IMR-90 (cell line): ENCODE results near the gene ZBTB38. TPM values are rescaled to one million over a fixed set of nuclear protein-coding genes. Genes with fewer than 3 reads are reported as not detected.

Experiments used
- ATAC-seq: fragments of 200-7000 bp; cut with Tn5 transposase; 2 replicates; pipeline ENCODE4 v1.9.1; 2020; ENCODE audit warnings: low read depth, mild to moderate bottlenecking, moderate library complexity
- BruUV-seq: library from RNA; stranded (reverse); fragments of 400-500 nt; replicated peaks from 2 replicates; lab custom pipeline; 2021; lab: Mats Ljungman, UMichigan
- CTCF ChIA-PET: fragments of 300-600 bp; formaldehyde crosslinking; extraction: SDS; loops from one replicate; lab custom pipeline; 2021; ENCODE audit warnings: antibody characterized with exemption; lab: Yijun Ruan, JAX
- POLR2A ChIA-PET: fragments of 300-600 bp; sonication (Branson Sonifier 250); formaldehyde crosslinking; loops from one replicate; lab custom pipeline; 2022; ENCODE audit warnings: antibody characterized with exemption; ENCODE audit not compliant: unreplicated experiment; lab: Charles Lee
- DNase-seq: peaks from one replicate; pipeline ENCODE4 v3.0.0; 2013
- H2AFZ ChIP-seq: replicated peaks from 2 replicates; pipeline ENCODE3; 2013; ENCODE audit warnings: low read length, mild to moderate bottlenecking; ENCODE audit not compliant: poor library complexity
- H2AK5ac ChIP-seq: 2 replicates; pipeline ENCODE4 v1.6.1; 2013; ENCODE audit warnings: low read depth, low read length, inconsistent platforms
- H2AK9ac ChIP-seq: replicated peaks from 2 replicates; pipeline ENCODE3; 2013; ENCODE audit warnings: mild to moderate bottlenecking, low read depth, low read length, moderate library complexity; ENCODE audit not compliant: poor library complexity
- H2BK120ac ChIP-seq: 2 replicates; pipeline ENCODE4 v1.6.1; 2013; ENCODE audit warnings: low read depth, low read length, inconsistent platforms
- H2BK15ac ChIP-seq: 3 replicates; pipeline ENCODE4 v1.6.1; 2013; ENCODE audit warnings: low read depth, low read length, inconsistent platforms
- H2BK20ac ChIP-seq: 2 replicates; pipeline ENCODE4 v1.6.1; 2013; ENCODE audit warnings: low read depth, mild to moderate bottlenecking, inconsistent platforms, low read length, moderate library complexity
- H2BK5ac ChIP-seq: 2 replicates; pipeline ENCODE4 v1.6.1; 2013; ENCODE audit warnings: mild to moderate bottlenecking, low read depth, low read length, inconsistent platforms; ENCODE audit not compliant: poor library complexity, severe bottlenecking
- H3K14ac ChIP-seq: replicated peaks from 2 replicates; pipeline ENCODE4 v1.6.1; 2013; ENCODE audit warnings: low read depth, low read length, inconsistent platforms
- H3K18ac ChIP-seq: 2 replicates; pipeline ENCODE4 v1.6.1; 2013; ENCODE audit warnings: low read depth, low read length, control low read depth
- H3K23ac ChIP-seq: 2 replicates; pipeline ENCODE4 v1.6.1; 2013; ENCODE audit warnings: low read depth, low read length, inconsistent platforms
- H3K27ac ChIP-seq: 2 replicates; pipeline ENCODE4 v1.5.1; 2013; ENCODE audit warnings: mild to moderate bottlenecking, control low read depth, low read length; ENCODE audit not compliant: insufficient read depth
- H3K27me3 ChIP-seq: 2 replicates; pipeline ENCODE4 v1.6.1; 2013; ENCODE audit warnings: low read length; ENCODE audit not compliant: control insufficient read depth, insufficient read depth
- H3K36me3 ChIP-seq: 2 replicates; pipeline ENCODE4 v1.6.1; 2013; ENCODE audit warnings: low read length, mixed read lengths; ENCODE audit not compliant: control insufficient read depth, insufficient read depth
- H3K4ac ChIP-seq: 2 replicates; pipeline ENCODE4 v1.6.1; 2013; ENCODE audit warnings: low read depth, low read length, inconsistent platforms
- H3K4me1 ChIP-seq: 2 replicates; pipeline ENCODE4 v1.6.1; 2013; ENCODE audit warnings: low read length, mixed read lengths; ENCODE audit not compliant: control insufficient read depth, insufficient read depth
- H3K4me2 ChIP-seq: 2 replicates; pipeline ENCODE4 v1.6.1; 2013; ENCODE audit warnings: low read depth, mild to moderate bottlenecking, control low read depth, low read length, moderate library complexity
- H3K4me3 ChIP-seq: 2 replicates; pipeline ENCODE4 v1.5.1; 2013; ENCODE audit warnings: low read depth, mild to moderate bottlenecking, control low read depth, low read length, moderate library complexity; ENCODE audit not compliant: insufficient read depth
- H3K56ac ChIP-seq: 2 replicates; pipeline ENCODE4 v1.6.1; 2013; ENCODE audit warnings: low read length, inconsistent platforms; ENCODE audit not compliant: insufficient read depth; ENCODE audit errors: extremely low read depth
- H3K79me1 ChIP-seq, 2 experiments: 2 replicates each; pipeline ENCODE4 v1.6.1; 2013; ENCODE audit warnings: low read length in 2 of 2, inconsistent platforms in 1 of 2, low read depth in 1 of 2
- H3K9ac ChIP-seq: 2 replicates; pipeline ENCODE4 v1.6.1; 2013; ENCODE audit warnings: low read depth, low read length, control low read depth
- H3K9me1 ChIP-seq: 2 replicates; pipeline ENCODE4 v1.6.1; 2013; ENCODE audit warnings: low read length, inconsistent platforms; ENCODE audit not compliant: insufficient read depth
- H3K9me3 ChIP-seq: 2 replicates; pipeline ENCODE4 v1.6.1; 2013; ENCODE audit warnings: low read length; ENCODE audit not compliant: control insufficient read depth, insufficient read depth
- H4K20me1 ChIP-seq: 2 replicates; pipeline ENCODE4 v1.6.1; 2013; ENCODE audit warnings: low read length, inconsistent platforms; ENCODE audit not compliant: insufficient read depth
- H4K5ac ChIP-seq: 2 replicates; pipeline ENCODE4 v1.6.1; 2013; ENCODE audit warnings: mild to moderate bottlenecking, low read depth, low read length, control low read depth
- H4K8ac ChIP-seq, 2 experiments: 2 replicates each; pipeline ENCODE4 v1.6.1; 2013; ENCODE audit warnings: low read depth in 2 of 2, low read length in 2 of 2, control low read depth in 1 of 2, inconsistent platforms in 1 of 2
- H4K91ac ChIP-seq: 2 replicates; pipeline ENCODE4 v1.6.1; 2013; ENCODE audit warnings: low read depth, low read length, inconsistent platforms; ENCODE audit not compliant: insufficient read depth
- BHLHE40 ChIP-seq: fragments of 150-350 bp; IDR thresholded peaks from 2 replicates; pipeline ENCODE4 v1.6.1; 2016; ENCODE audit warnings: mild to moderate bottlenecking, low read depth, low read length
- CEBPB ChIP-seq: IDR thresholded peaks from 2 replicates; pipeline ENCODE4 v1.6.1; 2012; ENCODE audit warnings: low read depth, low read length, improper control_type of control experiment
- CHD1 ChIP-seq: IDR thresholded peaks from 2 replicates; pipeline ENCODE4 v1.6.1; 2012; ENCODE audit warnings: low read depth, low read length, improper control_type of control experiment
- CTCF ChIP-seq: conservative IDR thresholded peaks from 2 replicates; pipeline ENCODE4 v1.5.1; 2012; ENCODE audit warnings: mild to moderate bottlenecking, low read depth, low read length, improper control_type of control experiment
- ELK1 ChIP-seq: fragments of 150-350 bp; IDR thresholded peaks from 2 replicates; pipeline ENCODE4 v1.6.1; 2016; ENCODE audit warnings: low read depth, mild to moderate bottlenecking, low read length, moderate library complexity, borderline replicate concordance
- MAFK ChIP-seq: IDR thresholded peaks from 2 replicates; pipeline ENCODE4 v1.6.1; 2012; ENCODE audit warnings: low read depth, low read length, improper control_type of control experiment
- MAZ ChIP-seq: IDR thresholded peaks from 2 replicates; pipeline ENCODE4 v1.6.1; 2012; ENCODE audit warnings: low read depth, mild to moderate bottlenecking, low read length, improper control_type of control experiment, moderate library complexity, borderline replicate concordance
- POLR2A ChIP-seq: IDR thresholded peaks from 2 replicates; pipeline ENCODE4 v1.6.1; 2012; ENCODE audit warnings: mild to moderate bottlenecking, low read depth, low read length
- RAD21 ChIP-seq: IDR thresholded peaks from 2 replicates; pipeline ENCODE4 v1.6.1; 2012; ENCODE audit warnings: low read length, improper control_type of control experiment
- RCOR1 ChIP-seq: IDR thresholded peaks from 2 replicates; pipeline ENCODE4 v1.6.1; 2012; ENCODE audit warnings: mild to moderate bottlenecking, low read length, improper control_type of control experiment; ENCODE audit not compliant: insufficient replicate concordance
- RFX5 ChIP-seq: IDR thresholded peaks from 2 replicates; pipeline ENCODE4 v1.8.0; 2012; ENCODE audit warnings: low read depth, mild to moderate bottlenecking, low read length, moderate library complexity
- SMC3 ChIP-seq: fragments of 150-350 bp; IDR thresholded peaks from 2 replicates; pipeline ENCODE4 v1.6.1; 2016; ENCODE audit warnings: low read depth, mild to moderate bottlenecking, antibody characterized with exemption, low read length, moderate library complexity
- USF2 ChIP-seq: fragments of 150-350 bp; IDR thresholded peaks from 2 replicates; pipeline ENCODE4 v1.6.1; 2017; ENCODE audit warnings: mild to moderate bottlenecking, antibody characterized with exemption, low read length, low read depth
- WGBS, 2 experiments: methylation state at CpG; one replicate each; pipeline versions ENCODE4 v1.1.5 to v1.1.7; 2013; ENCODE audit warnings: missing lambda C conversion rate in 2 of 2; ENCODE audit not compliant: insufficient read length in 1 of 2; ENCODE audit errors: extremely low coverage in 2 of 2; 5-methylcytosine and 5-hydroxymethylcytosine counted together
- dilution Hi-C: fragments of 300-500 bp; cut with HindIII; formaldehyde crosslinking; loops from one replicate; pipeline ENCODE4 v1.14.3; 2018; ENCODE audit warnings: low sequenced_read_pairs; ENCODE audit not compliant: unreplicated experiment
- in situ Hi-C: fragments of 300-500 bp; cut with MboI; formaldehyde crosslinking; loops from 3 replicates; pipeline ENCODE4 v1.14.3; 2019; ENCODE audit warnings: low sequenced_read_pairs, inconsistent platforms, mixed read lengths
- intact Hi-C: fragments of 100-400 bp; cut with micrococcal nuclease; formaldehyde crosslinking; loops from 2 replicates; pipeline ENCODE4 v1.10.0; 2022
- polyA plus RNA-seq, 3 experiments: library from polyadenylated mRNA; depleted of rRNA; stranded (reverse); fragments of >200 nt; gene quantifications; 2 replicates each; pipeline ENCODE4 v1.2.3, GENCODE V29; 2012; ENCODE audit warnings: low replicate concordance in 1 of 3
- total RNA-seq: library from RNA; depleted of rRNA; stranded (reverse); fragments of >200 nt; gene quantifications from 2 replicates; pipeline ENCODE4 v1.2.3, GENCODE V29; 2012

The ZBTB38 gene
- total and polyA plus RNA-seq, 2 of the 4 experiments (the other 2 are of a cell fraction), result 44.9 to 274 TPM

- Histone ChIP-seq H4K91ac (peak overlapping the region; percentile 99), H4K8ac (peak overlapping the region; percentile 91 to 98), H3K27ac (peak overlapping the region; percentile 100), H4K20me1 (no peaks in the 10 kb centered on the region), H3K56ac (peak overlapping the region; percentile 87), H3K36me3 (peaks cover 22% of the 10 kb centered on the region), H3K9me1 (peaks cover 14% of the 10 kb centered on the region), H3K4me1 (peaks cover 37% of the 10 kb centered on the region), H3K4me3 (peak overlapping the region; percentile 73), H3K27me3 (no peaks in the 10 kb centered on the region), H2AK5ac (peak overlapping the region; percentile 92), H3K9ac (peak overlapping the region; percentile 90), H2AK9ac (peak overlapping the region; percentile 97), H2BK5ac (peak overlapping the region; percentile 99), H3K23ac (peak overlapping the region; percentile 99), H2BK15ac (peak overlapping the region; percentile 99), H2BK20ac (peak overlapping the region; percentile 88), H2BK120ac (peak overlapping the region; percentile 98), H4K5ac (peak overlapping the region; percentile 100), H3K4me2 (peak overlapping the region; percentile 89), H3K18ac (peak overlapping the region; percentile 100), H3K14ac (peak overlapping the region; percentile 93), H2AFZ (peak overlapping the region; percentile 73), H3K79me1 (peaks cover 41 to 63% of the 10 kb centered on the region in 2 experiments), H3K9me3 (no peaks in the 10 kb centered on the region), H3K4ac (peak overlapping the region; percentile 95)
- intact Hi-C loops, result loop anchor here (5.0 kb wide), 1 partner anchor 90 kb away; no protein-coding TSS in a partner anchor
- 2% methylated on average over 24 of the region's 58 CpGs; no CpG with 5 or more reads in 1 of the 2 experiments for WGBS, 2 experiments
- ATAC-seq (peak; percentile 46), DNase-seq (peak; percentile 78)
- in situ Hi-C loops, result no loop called here
- BruUV-seq, result no TSS peak
- ChIA-PET POLR2A (interaction anchor here (0.6 kb wide), 1 partner anchor 16 kb away, joined by 3 read pairs; no protein-coding TSS in a partner anchor), CTCF (interaction anchor here (0.8 to 2.7 kb wide), 2 partner anchors 10 to 49 kb away, joined by 3 to 9 read pairs; no protein-coding TSS in a partner anchor)
- dilution Hi-C loops, result no loop called here
- TF ChIP-seq CEBPB, result 0 out of 2 replicates have a peak, but pooled peaks have one; percentile 25
- no peak for TF ChIP-seq CTCF
- TF ChIP-seq SMC3, result no peak
- no peak for TF ChIP-seq RAD21
- TF ChIP-seq MAZ, result peak; percentile 73; the same call in 1 of the 2 replicates
- TF ChIP-seq POLR2A, result peak; percentile 57
- no peak for TF ChIP-seq ELK1
- no peak for TF ChIP-seq MAFK
- TF ChIP-seq RFX5, result no peak
- no peak for TF ChIP-seq BHLHE40
- TF ChIP-seq CHD1, result peak; percentile 26; the same call in 1 of the 2 replicates
- no peak; the same call in 1 of the 2 replicates for TF ChIP-seq USF2
- no peak for TF ChIP-seq RCOR1
These were observed 34.3 kb downstream of the ZBTB38 start for GRCh38 chr3:141402476-141403171.
